Osteocyte (in vitro differentiated cells): Measurements from ENCODE around the gene OTUD7B. TPM values are rescaled to one million over a fixed set of nuclear protein-coding genes. Genes with fewer than 3 reads are reported as not detected.

ENCODE experiments used
- DNase-seq: peaks from one replicate; pipeline ENCODE4 v3.0.0; 2021; ENCODE audit warnings: mixed read lengths; ENCODE audit not compliant: unreplicated experiment; ENCODE audit errors: extremely low spot score
- H3K27ac Mint-ChIP-seq: one replicate; pipeline ENCODE4 v1.8.0; 2021; ENCODE audit warnings: mild to moderate bottlenecking, mixed read lengths; ENCODE audit not compliant: unreplicated experiment
- H3K27me3 Mint-ChIP-seq: one replicate; pipeline ENCODE4 v1.8.0; 2021; ENCODE audit warnings: mixed read lengths; ENCODE audit not compliant: unreplicated experiment
- H3K36me3 Mint-ChIP-seq: one replicate; pipeline ENCODE4 v1.8.0; 2021; ENCODE audit warnings: mixed read lengths; ENCODE audit not compliant: unreplicated experiment
- H3K4me1 Mint-ChIP-seq: one replicate; pipeline ENCODE4 v1.8.0; 2021; ENCODE audit warnings: mixed read lengths; ENCODE audit not compliant: unreplicated experiment
- H3K4me3 Mint-ChIP-seq: one replicate; pipeline ENCODE4 v1.8.0; 2021; ENCODE audit warnings: mild to moderate bottlenecking, moderate library complexity, mixed read lengths; ENCODE audit not compliant: unreplicated experiment
- H3K9me3 Mint-ChIP-seq: one replicate; pipeline ENCODE4 v1.8.0; 2021; ENCODE audit warnings: mixed read lengths; ENCODE audit not compliant: unreplicated experiment
- total RNA-seq: library from RNA; stranded (reverse); gene quantifications from 2 replicates; pipeline ENCODE4 v1.2.1, GENCODE V29; 2021
- TF ChIP-seq, protein P1 (sequence below): fragments of 200-600 bp; sonication (generic); IDR thresholded peaks from 2 replicates; pipeline ENCODE4 v1.5.0; 2021; ENCODE audit warnings: antibody characterized with exemption, mild to moderate bottlenecking, moderate library complexity

The OTUD7B gene
- total RNA-seq, 1 donor from 2014 or later: 25.1 TPM

DNA sequence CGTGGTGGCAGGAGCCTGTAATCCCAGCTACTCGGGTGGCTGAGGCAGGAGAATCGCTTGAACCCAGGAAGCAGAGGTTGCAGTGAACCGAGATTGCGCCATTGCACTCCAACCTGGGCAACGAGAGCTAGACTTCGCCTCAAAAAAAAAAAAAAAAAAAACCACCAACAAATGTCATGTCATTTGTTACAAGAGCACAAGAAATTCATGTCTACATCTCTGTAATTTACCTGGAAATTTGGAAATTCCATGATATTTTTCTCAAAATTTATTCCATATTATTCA is 40.5 kb upstream of the OTUD7B start:
- no peaks in the 10 kb centered on the region for H3K27me3 Mint-ChIP-seq
- no peaks in the 10 kb centered on the region for H3K9me3 Mint-ChIP-seq
- no peaks in the 10 kb centered on the region for H3K36me3 Mint-ChIP-seq
- no peak for DNase-seq
- H3K4me3 Mint-ChIP-seq: no peak overlapping the region
- peaks cover 2% of the 10 kb centered on the region for H3K4me1 Mint-ChIP-seq
- H3K27ac Mint-ChIP-seq: no peak overlapping the region
- TF ChIP-seq, protein P1, sequence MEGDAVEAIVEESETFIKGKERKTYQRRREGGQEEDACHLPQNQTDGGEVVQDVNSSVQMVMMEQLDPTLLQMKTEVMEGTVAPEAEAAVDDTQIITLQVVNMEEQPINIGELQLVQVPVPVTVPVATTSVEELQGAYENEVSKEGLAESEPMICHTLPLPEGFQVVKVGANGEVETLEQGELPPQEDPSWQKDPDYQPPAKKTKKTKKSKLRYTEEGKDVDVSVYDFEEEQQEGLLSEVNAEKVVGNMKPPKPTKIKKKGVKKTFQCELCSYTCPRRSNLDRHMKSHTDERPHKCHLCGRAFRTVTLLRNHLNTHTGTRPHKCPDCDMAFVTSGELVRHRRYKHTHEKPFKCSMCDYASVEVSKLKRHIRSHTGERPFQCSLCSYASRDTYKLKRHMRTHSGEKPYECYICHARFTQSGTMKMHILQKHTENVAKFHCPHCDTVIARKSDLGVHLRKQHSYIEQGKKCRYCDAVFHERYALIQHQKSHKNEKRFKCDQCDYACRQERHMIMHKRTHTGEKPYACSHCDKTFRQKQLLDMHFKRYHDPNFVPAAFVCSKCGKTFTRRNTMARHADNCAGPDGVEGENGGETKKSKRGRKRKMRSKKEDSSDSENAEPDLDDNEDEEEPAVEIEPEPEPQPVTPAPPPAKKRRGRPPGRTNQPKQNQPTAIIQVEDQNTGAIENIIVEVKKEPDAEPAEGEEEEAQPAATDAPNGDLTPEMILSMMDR: no peak

DNA sequence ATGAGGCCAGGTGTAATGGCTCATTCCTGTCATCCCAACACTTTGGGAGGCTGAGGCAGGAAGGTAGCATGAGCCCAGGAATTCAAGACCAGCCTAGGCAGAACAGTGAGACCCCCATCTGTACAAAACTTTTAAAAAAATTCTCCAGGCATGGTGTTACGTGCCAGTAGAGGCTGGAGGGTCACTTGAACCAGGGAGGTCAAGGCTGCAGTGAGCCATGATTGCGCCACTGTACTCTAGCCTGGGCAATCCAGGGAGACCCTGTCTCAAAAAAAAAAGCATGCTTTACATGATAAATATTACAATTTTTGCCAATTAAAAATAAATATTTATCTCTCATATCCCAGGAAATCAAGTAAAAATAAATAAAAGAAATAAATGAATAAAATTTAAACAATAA is 39.4 kb upstream of the OTUD7B start:
- H3K4me3 Mint-ChIP-seq: no peak overlapping the region
- TF ChIP-seq, protein P1: no peak
- H3K9me3 Mint-ChIP-seq: no peaks in the 10 kb centered on the region
- no peak for DNase-seq
- peaks cover 2% of the 10 kb centered on the region for H3K4me1 Mint-ChIP-seq
- H3K27ac Mint-ChIP-seq: no peak overlapping the region
- H3K36me3 Mint-ChIP-seq: no peaks in the 10 kb centered on the region
- H3K27me3 Mint-ChIP-seq: no peaks in the 10 kb centered on the region

DNA sequence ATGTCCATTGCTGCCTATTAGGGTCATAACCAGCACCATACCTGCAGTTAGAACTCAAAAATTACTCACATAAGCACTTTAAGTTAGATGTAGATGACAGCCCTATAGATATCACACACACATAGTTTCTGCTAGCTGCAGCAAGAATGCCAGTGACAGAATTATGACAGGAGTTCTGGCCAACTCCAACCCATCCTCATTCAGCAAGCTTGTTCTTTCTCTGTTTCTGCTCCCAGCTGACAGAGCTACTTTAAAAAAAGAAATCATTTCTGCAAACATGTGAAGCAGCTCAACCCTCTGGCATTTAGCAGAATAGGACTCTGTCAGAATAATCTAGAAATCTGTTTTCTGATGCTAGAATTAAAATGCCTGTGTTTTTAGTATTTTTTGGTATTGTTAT is 23.8 kb upstream of the OTUD7B start:
- Mint-ChIP-seq H3K27ac (no peak overlapping the region), H3K36me3 (no peaks in the 10 kb centered on the region), H3K27me3 (no peaks in the 10 kb centered on the region), H3K4me1 (no peaks in the 10 kb centered on the region), H3K4me3 (no peak overlapping the region), H3K9me3 (no peaks in the 10 kb centered on the region)
- no peak for DNase-seq
- TF ChIP-seq, protein P1: no peak

DNA sequence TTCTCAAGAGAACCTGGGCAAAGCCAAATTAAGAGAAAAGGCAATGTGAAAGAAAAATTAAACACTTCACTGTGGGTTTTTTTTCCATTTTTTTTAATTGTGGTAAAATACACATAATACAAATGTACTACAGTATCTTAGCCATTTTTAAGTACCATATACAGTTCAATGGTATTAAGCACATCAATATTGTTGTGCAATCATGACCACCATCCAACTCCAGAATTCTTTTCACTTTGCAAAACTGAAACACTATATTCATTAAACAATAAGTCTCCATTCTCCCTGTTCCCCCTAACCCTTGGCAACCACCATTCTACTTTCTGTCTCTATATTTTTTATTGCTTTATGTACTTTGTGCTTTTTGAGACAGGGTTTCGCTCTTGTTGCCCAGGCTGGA is 17.8 kb upstream of the OTUD7B start:
- no peak for DNase-seq
- Mint-ChIP-seq H3K36me3 (no peaks in the 10 kb centered on the region), H3K27ac (no peak overlapping the region), H3K27me3 (no peaks in the 10 kb centered on the region), H3K4me3 (no peak overlapping the region), H3K9me3 (no peaks in the 10 kb centered on the region), H3K4me1 (no peaks in the 10 kb centered on the region)
- TF ChIP-seq, protein P1: no peak

DNA sequence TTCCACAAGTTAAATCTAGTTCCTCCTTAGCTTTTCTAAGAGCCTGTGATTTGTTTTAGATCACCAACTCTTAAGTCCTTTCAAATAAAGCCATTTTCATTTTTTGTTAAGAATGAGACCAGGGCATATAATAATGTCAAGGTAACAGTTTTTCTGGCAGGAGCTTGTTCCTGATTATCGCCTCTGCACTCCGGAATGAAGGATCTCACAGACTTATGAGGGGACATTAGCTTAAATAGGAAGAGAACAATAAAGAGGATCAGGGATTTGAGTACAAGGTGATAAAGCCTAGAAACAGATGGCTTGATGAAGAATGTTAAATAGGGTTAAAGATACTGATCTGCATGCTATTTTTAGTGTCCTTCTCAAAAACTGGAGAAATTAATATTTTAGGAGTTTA is 13.6 kb upstream of the OTUD7B start:
- Mint-ChIP-seq H3K9me3 (no peaks in the 10 kb centered on the region), H3K27me3 (no peaks in the 10 kb centered on the region), H3K36me3 (no peaks in the 10 kb centered on the region), H3K4me1 (peaks cover 16% of the 10 kb centered on the region), H3K4me3 (no peak overlapping the region), H3K27ac (no peak overlapping the region)
- no peak for DNase-seq
- TF ChIP-seq, protein P1: no peak
